Esophagus squamous epithelium (tissue), 4 donors: ENCODE data around the gene UNC5C.

Source experiments
- POLR2A ChIP-seq, 4 donors: fragments of 450-650 bp; IDR thresholded peaks; one replicate each; pipeline ENCODE4 v1.6.1; 2017; ENCODE audit warnings: antibody characterized with exemption in 4 of 4, mild to moderate bottlenecking in 4 of 4, moderate library complexity in 3 of 4
- TF ChIP-seq, protein P1 (sequence below), 6 experiments: fragments of 450-650 bp in 4 of 6; fragments of 200-600 bp in 2 of 6; sonication (generic) in 2 of 6; IDR thresholded peaks; one replicate each; pipeline ENCODE4 v1.5.1; 2016 to 2019; ENCODE audit warnings: antibody characterized with exemption in 6 of 6, mild to moderate bottlenecking in 4 of 6, moderate library complexity in 4 of 6

DNA sequence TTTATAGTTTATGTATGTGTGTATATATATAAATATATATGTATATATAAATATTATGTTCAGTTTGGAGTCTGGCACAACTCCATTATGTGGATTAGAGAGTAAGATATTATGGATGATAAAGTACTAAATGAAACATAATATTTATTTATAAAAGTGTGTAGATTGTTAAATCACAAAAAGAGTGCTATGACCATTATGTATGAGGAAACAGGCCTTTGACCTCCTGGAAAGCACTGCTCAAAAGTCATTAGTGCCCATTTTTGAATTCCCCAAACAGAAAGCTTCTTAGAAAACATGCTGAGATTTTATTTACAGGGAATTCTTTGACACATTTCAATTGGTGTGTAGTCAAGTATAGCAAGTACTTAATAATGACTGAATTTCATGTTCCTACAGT lies 391.2 kb downstream of the UNC5C start:
- TF ChIP-seq, protein P1, sequence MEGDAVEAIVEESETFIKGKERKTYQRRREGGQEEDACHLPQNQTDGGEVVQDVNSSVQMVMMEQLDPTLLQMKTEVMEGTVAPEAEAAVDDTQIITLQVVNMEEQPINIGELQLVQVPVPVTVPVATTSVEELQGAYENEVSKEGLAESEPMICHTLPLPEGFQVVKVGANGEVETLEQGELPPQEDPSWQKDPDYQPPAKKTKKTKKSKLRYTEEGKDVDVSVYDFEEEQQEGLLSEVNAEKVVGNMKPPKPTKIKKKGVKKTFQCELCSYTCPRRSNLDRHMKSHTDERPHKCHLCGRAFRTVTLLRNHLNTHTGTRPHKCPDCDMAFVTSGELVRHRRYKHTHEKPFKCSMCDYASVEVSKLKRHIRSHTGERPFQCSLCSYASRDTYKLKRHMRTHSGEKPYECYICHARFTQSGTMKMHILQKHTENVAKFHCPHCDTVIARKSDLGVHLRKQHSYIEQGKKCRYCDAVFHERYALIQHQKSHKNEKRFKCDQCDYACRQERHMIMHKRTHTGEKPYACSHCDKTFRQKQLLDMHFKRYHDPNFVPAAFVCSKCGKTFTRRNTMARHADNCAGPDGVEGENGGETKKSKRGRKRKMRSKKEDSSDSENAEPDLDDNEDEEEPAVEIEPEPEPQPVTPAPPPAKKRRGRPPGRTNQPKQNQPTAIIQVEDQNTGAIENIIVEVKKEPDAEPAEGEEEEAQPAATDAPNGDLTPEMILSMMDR (IDR thresholded peaks at IDR 0.05): no peak
- no peak for TF ChIP-seq POLR2A (IDR thresholded peaks at IDR 0.05)
